ENCODE data around the gene COL5A2. TPM values are rescaled to one million over a fixed set of nuclear protein-coding genes. Genes with fewer than 3 reads are reported as not detected.

The COL5A2 gene
- total RNA-seq, 4 donors from 2014 or later = 63.8 to 93.8 (median 74.4) TPM

DNA sequence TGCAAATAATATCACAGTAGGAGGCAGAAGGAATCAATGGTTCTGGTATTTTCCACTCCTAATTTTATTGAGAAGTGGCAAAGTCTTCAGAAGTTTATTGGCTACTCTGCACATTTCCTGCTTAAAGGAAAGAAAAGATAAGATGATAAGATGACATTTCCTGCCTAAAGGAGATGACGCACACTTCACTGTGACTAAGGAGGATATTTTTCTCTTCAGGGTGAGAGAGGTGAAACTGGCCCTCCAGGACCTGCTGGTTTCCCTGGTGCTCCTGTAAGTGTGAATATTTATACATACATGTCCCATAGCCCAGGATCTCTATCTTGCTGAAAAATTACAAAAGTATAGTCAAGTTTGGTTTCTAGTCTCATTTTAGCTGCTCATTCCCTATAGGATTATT lies 177.5 kb downstream of the COL5A2 start:
- ATAC-seq (ENCODE audit: low FRiP score) (no peak), DNase-seq (ENCODE audit: low spot score) (no peak)

DNA sequence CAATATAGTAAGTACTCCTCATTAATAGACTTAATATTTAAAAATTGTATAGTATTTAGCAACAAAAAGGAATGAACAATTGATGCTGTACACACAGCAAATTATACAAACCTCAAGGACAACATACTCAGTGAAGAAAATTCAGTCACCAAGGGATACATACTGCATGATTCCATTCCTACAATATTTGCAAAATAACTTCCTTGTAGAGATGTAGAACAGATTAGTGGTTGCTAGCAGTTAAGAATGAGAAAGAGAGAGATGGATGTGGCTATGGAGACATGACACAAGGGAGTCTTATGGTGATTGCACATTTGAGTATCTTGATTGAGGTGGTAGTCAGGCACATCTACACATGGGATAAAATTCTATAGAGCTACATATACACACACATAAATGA lies 179.3 kb downstream of the COL5A2 start:
- ATAC-seq (ENCODE audit: low FRiP score) = no peak
- TF ChIP-seq, protein P1, sequence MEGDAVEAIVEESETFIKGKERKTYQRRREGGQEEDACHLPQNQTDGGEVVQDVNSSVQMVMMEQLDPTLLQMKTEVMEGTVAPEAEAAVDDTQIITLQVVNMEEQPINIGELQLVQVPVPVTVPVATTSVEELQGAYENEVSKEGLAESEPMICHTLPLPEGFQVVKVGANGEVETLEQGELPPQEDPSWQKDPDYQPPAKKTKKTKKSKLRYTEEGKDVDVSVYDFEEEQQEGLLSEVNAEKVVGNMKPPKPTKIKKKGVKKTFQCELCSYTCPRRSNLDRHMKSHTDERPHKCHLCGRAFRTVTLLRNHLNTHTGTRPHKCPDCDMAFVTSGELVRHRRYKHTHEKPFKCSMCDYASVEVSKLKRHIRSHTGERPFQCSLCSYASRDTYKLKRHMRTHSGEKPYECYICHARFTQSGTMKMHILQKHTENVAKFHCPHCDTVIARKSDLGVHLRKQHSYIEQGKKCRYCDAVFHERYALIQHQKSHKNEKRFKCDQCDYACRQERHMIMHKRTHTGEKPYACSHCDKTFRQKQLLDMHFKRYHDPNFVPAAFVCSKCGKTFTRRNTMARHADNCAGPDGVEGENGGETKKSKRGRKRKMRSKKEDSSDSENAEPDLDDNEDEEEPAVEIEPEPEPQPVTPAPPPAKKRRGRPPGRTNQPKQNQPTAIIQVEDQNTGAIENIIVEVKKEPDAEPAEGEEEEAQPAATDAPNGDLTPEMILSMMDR (IDR thresholded peaks at IDR 0.05) = no peak
- DNase-seq (ENCODE audit: low spot score) = no peak

More for the DNA sequence above, 177.5 kb downstream of the COL5A2 start:
- TF ChIP-seq, protein P1 (IDR thresholded peaks at IDR 0.05) = no peak

DNA sequence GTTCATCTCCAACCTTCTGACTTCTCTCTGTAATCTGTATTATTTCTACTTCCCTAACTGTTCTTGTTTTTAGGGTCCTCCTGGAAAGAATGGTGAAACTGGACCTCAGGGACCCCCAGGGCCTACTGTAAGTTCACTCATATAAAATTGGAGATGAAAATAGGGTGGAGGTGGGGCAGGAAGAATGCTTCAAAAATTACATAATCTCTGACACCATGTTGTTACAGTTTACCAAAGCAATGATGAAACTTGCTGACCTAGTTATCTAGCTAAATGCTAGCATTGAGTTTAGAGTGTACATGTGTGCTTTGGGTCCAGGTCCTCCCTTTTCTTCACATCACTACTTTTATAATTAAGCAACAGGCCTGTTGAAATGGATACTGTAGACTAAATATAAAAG lies 182.3 kb downstream of the COL5A2 start:
- ATAC-seq (ENCODE audit: low FRiP score) (no peak), DNase-seq (ENCODE audit: low spot score) (no peak)
- TF ChIP-seq, protein P1 (IDR thresholded peaks at IDR 0.05) = no peak

DNA sequence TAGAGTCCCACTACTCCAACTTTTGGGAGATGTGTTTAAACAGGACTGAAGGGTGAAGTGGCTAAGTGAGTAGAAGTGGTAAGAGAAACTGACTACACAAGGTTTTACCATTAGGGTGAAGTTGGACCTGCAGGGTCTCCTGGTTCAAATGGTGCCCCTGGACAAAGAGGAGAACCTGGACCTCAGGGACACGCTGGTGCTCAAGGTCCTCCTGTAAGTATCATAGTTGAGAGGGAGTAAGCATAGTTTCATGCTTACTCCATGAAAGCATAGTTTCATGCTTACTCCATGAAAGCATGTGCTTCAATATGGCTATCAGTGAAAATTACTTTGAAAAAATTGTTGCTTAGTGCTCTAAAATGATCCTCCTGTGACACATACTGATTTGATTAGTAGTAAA lies 186.3 kb downstream of the COL5A2 start:
- ATAC-seq (ENCODE audit: low FRiP score) = no peak
- TF ChIP-seq, protein P1 (IDR thresholded peaks at IDR 0.05) = no peak
- DNase-seq (ENCODE audit: low spot score) = no peak

DNA sequence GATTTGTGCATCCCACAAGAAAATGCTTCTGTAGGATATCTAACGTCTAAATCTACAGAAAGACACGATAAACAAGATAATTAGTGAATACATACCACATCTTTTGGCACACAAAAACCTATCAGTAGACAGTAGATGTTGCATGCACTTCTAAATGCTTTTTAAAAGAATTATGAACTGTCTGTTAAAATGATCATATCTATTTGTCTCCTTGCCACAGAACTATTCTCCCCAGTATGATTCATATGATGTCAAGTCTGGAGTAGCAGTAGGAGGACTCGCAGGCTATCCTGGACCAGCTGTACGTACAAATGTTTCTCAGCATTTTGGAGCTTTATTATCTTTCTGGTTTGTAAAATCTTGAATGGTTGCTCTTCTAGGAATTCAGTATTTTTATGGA lies 192.7 kb downstream of the COL5A2 start:
- ATAC-seq (ENCODE audit: low FRiP score) (peak; percentile 43), DNase-seq (ENCODE audit: low spot score) (no peak)
- TF ChIP-seq, protein P1 (IDR thresholded peaks at IDR 0.05) = no peak

DNA sequence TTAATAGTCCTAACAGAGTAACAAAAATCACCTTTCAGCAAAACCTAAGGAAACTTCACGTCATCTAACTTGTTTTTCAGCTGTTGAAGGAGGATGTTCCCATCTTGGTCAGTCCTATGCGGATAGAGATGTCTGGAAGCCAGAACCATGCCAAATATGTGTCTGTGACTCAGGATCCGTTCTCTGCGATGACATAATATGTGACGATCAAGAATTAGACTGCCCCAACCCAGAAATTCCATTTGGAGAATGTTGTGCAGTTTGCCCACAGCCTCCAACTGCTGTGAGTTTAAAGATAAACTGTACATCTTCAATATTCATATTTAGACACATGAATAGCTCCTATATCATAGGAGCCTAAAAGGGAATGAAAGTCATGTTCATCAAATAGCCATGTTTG lies 194.9 kb downstream of the COL5A2 start:
- DNase-seq (ENCODE audit: low spot score) (no peak), ATAC-seq (ENCODE audit: low FRiP score) (peak; percentile 79)
- TF ChIP-seq, protein P1 (IDR thresholded peaks at IDR 0.05) = no peak

DNA sequence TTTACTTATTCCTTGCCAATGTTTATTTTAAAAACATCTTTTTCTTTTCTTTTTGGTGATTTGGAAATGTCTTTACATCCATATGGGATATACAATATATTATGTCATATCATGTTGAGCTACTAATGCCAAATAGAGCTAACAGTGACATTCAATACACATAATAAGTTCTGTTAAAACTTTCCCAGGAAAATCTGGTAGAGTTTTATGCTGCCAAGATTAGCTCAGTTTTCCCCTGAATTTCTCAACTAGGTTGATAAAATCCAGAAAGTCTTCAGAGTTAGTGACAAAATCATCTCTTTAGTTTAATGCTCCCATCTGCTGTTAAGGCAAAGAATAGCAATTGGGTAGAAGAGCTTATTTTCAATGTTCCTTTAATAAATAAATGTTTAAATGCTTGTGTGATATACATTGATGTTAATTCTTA lies 195.5 kb downstream of the COL5A2 start:
- no peak for DNase-seq (ENCODE audit: low spot score)
- ATAC-seq (ENCODE audit: low FRiP score) = peak; percentile 46
- TF ChIP-seq, protein P1 (IDR thresholded peaks at IDR 0.05) = no peak

Measured in omental fat pad (tissue), 4 donors.